Measurements from ENCODE around the gene EDC4.
"Not testable (repeated sequence)": the region's sequence is repeated elsewhere in the genome, so short reads cannot be mapped to it uniquely, and the experiment has no call there.

EDC4 gene

GRCh38 chr16:67909056-67909742 is 36.3 kb downstream of the EDC4 start:
- no peak for FAIRE-seq

- FAIRE-seq: no peak
Measured at GRCh38 chr16:67910158-67910557, 37.3 kb downstream of the EDC4 start.

- FAIRE-seq: no peak
Measured at GRCh38 chr16:67914758-67915495, 42.1 kb downstream of the EDC4 start.

- FAIRE-seq: not testable (repeated sequence)
Measured at GRCh38 chr16:67915496-67915769, 42.6 kb downstream of the EDC4 start.

GRCh38 chr16:67915831-67916723 is 43.2 kb downstream of the EDC4 start:
- FAIRE-seq: no peak

GRCh38 chr16:67917140-67917851 is 44.4 kb downstream of the EDC4 start:
- no peak for FAIRE-seq

- FAIRE-seq: no peak
Measured at GRCh38 chr16:67917852-67918236, 45.0 kb downstream of the EDC4 start.

- no peak for FAIRE-seq
Measured at GRCh38 chr16:67919622-67920221, 46.9 kb downstream of the EDC4 start.

GRCh38 chr16:67922221-67922620 is 49.4 kb downstream of the EDC4 start:
- FAIRE-seq: no peak

- no peak for FAIRE-seq
Measured at GRCh38 chr16:67922740-67923139, 49.9 kb downstream of the EDC4 start.

- FAIRE-seq: no peak
Measured at GRCh38 chr16:67923414-67924116, 50.7 kb downstream of the EDC4 start.

- no peak for FAIRE-seq
Measured at GRCh38 chr16:67924140-67924906, 51.5 kb downstream of the EDC4 start.

GRCh38 chr16:67926181-67926750 is 53.4 kb downstream of the EDC4 start:
- no peak for FAIRE-seq

- FAIRE-seq: no peak
Measured at GRCh38 chr16:67927131-67927941, 54.5 kb downstream of the EDC4 start.

GRCh38 chr16:67928147-67928546 is 55.3 kb downstream of the EDC4 start:
- no peak for FAIRE-seq

GRCh38 chr16:67928561-67929364 is 55.9 kb downstream of the EDC4 start:
- FAIRE-seq: no peak

GRCh38 chr16:67930191-67930590 is 57.3 kb downstream of the EDC4 start:
- FAIRE-seq: no peak

- FAIRE-seq: no peak
Measured at GRCh38 chr16:67930678-67931211, 57.9 kb downstream of the EDC4 start.

All from colon (tissue), 2 donors.